ENCODE data around the gene PTPN20.

DNA sequence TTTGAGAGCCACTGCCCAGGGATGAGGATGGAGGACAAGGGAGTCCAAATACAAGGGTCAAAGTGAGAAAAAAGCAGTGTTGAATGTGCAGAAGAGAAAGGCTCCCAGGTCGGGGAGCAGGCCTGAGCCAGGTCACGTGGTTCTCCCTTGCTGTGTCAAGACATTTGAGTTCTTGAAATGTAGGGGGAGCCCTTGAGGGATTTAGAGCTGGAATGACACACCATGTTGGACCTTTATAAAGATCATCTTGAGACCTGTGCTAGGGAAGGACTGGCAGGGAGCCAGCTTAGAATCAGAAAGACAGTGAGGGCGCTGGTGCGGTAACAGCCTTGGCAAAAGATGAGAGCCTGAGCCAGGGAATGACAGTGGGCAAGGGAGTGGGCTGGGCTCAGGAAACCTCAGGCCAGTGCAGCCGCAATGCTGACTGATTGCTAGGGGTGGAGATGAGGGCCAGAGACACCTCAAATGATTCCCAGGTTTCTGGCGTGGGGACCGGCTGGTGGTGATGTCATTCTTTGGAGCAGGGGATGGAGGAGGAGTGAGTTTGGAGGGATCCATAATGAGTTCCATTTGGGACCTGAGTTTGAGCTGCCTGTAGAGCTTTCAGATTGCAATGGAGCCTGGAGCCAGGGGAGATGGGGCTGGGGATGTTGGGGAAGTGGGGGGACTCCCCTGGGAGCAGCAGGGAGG lies 120.1 kb downstream of the PTPN20 start:
- TF ChIP-seq, protein P1, sequence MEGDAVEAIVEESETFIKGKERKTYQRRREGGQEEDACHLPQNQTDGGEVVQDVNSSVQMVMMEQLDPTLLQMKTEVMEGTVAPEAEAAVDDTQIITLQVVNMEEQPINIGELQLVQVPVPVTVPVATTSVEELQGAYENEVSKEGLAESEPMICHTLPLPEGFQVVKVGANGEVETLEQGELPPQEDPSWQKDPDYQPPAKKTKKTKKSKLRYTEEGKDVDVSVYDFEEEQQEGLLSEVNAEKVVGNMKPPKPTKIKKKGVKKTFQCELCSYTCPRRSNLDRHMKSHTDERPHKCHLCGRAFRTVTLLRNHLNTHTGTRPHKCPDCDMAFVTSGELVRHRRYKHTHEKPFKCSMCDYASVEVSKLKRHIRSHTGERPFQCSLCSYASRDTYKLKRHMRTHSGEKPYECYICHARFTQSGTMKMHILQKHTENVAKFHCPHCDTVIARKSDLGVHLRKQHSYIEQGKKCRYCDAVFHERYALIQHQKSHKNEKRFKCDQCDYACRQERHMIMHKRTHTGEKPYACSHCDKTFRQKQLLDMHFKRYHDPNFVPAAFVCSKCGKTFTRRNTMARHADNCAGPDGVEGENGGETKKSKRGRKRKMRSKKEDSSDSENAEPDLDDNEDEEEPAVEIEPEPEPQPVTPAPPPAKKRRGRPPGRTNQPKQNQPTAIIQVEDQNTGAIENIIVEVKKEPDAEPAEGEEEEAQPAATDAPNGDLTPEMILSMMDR (IDR thresholded peaks at IDR 0.05) = no peak
- no peak for TF ChIP-seq POLR2A (IDR thresholded peaks at IDR 0.05)

Data from right lobe of liver (tissue), 4 donors.